ENCODE results near the gene TNFAIP8L2. TPM values are rescaled to one million over a fixed set of nuclear protein-coding genes. Genes with fewer than 3 reads are reported as not detected.

TNFAIP8L2 gene
- total RNA-seq, 1 experiment from 2014 or later: not detected

DNA sequence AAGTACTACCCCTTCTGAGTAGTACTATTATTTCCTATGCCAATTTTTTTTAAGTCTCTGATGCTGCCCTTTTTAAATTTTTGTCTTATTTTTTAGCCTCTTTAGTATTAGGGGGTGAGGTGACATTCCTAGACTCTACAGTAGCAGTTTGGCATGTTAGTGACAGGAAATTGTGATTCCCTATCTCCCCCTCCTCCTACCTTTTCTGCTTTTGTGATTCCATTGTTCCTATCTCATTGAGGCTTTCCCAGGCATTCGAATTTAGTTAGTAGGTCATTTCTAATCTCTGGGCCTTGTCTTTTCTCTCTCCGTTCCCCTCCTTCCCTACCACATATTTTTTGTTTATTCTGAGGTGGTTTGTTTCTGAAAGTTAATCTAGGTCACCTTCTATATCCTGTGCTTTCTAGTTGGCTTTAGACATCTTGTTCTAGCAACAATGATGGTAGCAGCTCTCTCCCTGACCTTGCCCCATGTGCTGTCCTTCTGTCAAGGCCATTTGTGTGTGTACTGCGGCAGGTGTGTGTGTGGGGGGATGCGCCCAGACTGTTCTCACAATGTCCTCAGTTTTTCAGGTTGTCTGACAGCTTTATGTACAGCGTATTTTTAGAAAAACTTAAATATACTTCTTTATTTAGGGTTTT lies 31.6 kb upstream of the TNFAIP8L2 start:
- H3K9me3 Mint-ChIP-seq: no peaks in the 10 kb centered on the region
- Histone ChIP-seq H2BK20ac (ENCODE audit: low read depth, low read length, poor library complexity, severe bottlenecking) (no peak overlapping the region), H3K79me1 (ENCODE audit: insufficient read depth, low read depth, low read length, poor library complexity, severe bottlenecking) (no peaks in the 10 kb centered on the region), H2BK120ac (ENCODE audit: low read depth, low read length, poor library complexity, severe bottlenecking) (no peak overlapping the region), H3K79me2 (ENCODE audit: insufficient read depth, low read length) (no peaks in the 10 kb centered on the region), H3K9me3 (ENCODE audit: control insufficient read depth, low read depth, low read length) (no peaks in the 10 kb centered on the region), H3K4ac (ENCODE audit: low read depth, low read length) (no peak overlapping the region), H2BK15ac (ENCODE audit: low read depth, low read length) (no peak overlapping the region), H3K23me2 (ENCODE audit: insufficient read length, low read depth, low read length, poor library complexity, severe bottlenecking) (no peaks in the 10 kb centered on the region), H4K20me1 (ENCODE audit: control insufficient read depth, insufficient read depth, insufficient read length) (no peaks in the 10 kb centered on the region), H3K23ac (ENCODE audit: insufficient read length, low read depth, low read length) (no peak overlapping the region), H3K4me2 (ENCODE audit: insufficient read depth, insufficient read length, low read length) (no peak overlapping the region), H3K9ac (ENCODE audit: extremely low read depth, insufficient read length, low read length) (no peak overlapping the region), H4K5ac (ENCODE audit: insufficient read length, low read depth, low read length) (no peak overlapping the region), H3T11ph (ENCODE audit: low read length) (no peak overlapping the region), H3K27ac (ENCODE audit: insufficient read length, low read depth, low read length) (no peak overlapping the region), H3K14ac (ENCODE audit: insufficient read depth, low read length) (no peak overlapping the region), H2BK12ac (ENCODE audit: insufficient read length, low read depth, low read length) (no peak overlapping the region), H3K18ac (ENCODE audit: insufficient read length, low read depth, low read length) (no peak overlapping the region), H3K4me1 (ENCODE audit: insufficient read depth, low read length) (no peaks in the 10 kb centered on the region; the same call in 1 of the 2 replicates), H2BK5ac (ENCODE audit: insufficient read length, low read length) (no peak overlapping the region), H3K56ac (ENCODE audit: insufficient read length, low read depth, low read length) (no peak overlapping the region), H2AK5ac (ENCODE audit: insufficient read length, low read length) (no peak overlapping the region), H3K27me3 (ENCODE audit: insufficient read depth, low read length) (no peaks in the 10 kb centered on the region), H2AFZ (ENCODE audit: low read length) (no peak overlapping the region), H4K8ac (replicated peaks; ENCODE audit: insufficient read length, low read depth, low read length) (no peak overlapping the region), H4K91ac (ENCODE audit: insufficient read length, low read depth, low read length) (no peak overlapping the region)
- WGBS (ENCODE audit: extremely low coverage, insufficient read length, low lambda C conversion rate): no CpG with 5 or more reads among the region's 5 CpGs
- H3K27ac Mint-ChIP-seq: peak overlapping the region in 1 of 3 experiments; percentile 1; a peak in 1 of 7 replicates
- no peak overlapping the region for H3K4me3 Mint-ChIP-seq
- TF ChIP-seq, protein P1, sequence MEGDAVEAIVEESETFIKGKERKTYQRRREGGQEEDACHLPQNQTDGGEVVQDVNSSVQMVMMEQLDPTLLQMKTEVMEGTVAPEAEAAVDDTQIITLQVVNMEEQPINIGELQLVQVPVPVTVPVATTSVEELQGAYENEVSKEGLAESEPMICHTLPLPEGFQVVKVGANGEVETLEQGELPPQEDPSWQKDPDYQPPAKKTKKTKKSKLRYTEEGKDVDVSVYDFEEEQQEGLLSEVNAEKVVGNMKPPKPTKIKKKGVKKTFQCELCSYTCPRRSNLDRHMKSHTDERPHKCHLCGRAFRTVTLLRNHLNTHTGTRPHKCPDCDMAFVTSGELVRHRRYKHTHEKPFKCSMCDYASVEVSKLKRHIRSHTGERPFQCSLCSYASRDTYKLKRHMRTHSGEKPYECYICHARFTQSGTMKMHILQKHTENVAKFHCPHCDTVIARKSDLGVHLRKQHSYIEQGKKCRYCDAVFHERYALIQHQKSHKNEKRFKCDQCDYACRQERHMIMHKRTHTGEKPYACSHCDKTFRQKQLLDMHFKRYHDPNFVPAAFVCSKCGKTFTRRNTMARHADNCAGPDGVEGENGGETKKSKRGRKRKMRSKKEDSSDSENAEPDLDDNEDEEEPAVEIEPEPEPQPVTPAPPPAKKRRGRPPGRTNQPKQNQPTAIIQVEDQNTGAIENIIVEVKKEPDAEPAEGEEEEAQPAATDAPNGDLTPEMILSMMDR (conservative IDR thresholded peaks at IDR 0.05): no peak
- H3K27me3 Mint-ChIP-seq (ENCODE audit: low read depth): no peaks in the 10 kb centered on the region
- peaks cover 12 to 15% of the 10 kb centered on the region in 2 experiments for H3K4me1 Mint-ChIP-seq
- no peaks in the 10 kb centered on the region for H3K36me3 Mint-ChIP-seq (ENCODE audit: insufficient read depth in 1 of 3, low read depth in 3 of 3)
- DNase-seq: no peak
